Hepatic stellate cell (primary cell): Measurements from ENCODE around the gene MPL.
"Not testable (repeated sequence)": the region's sequence is repeated elsewhere in the genome, so short reads cannot be mapped to it uniquely, and the experiment has no call there.

Source experiments
- DNase-seq: peaks from one replicate; pipeline ENCODE4 v3.0.0; 2011; ENCODE audit warnings: low spot score

MPL gene

GRCh38 chr1:43354936-43355335 lies 17.3 kb downstream of the MPL start:
- no peak for DNase-seq

- DNase-seq, result no peak
These were observed 19.6 kb downstream of the MPL start for GRCh38 chr1:43357251-43357650.

- DNase-seq, result peak; percentile 49
These were observed 20.6 kb downstream of the MPL start for GRCh38 chr1:43358121-43358745.

GRCh38 chr1:43358746-43359693 lies 21.4 kb downstream of the MPL start, which contains the start of gene CDC20:
TSS of gene CDC20 (plus strand) at chr1:43358981. CDS start at chr1:43359216, 235 bp downstream.
- peak; percentile 98 for DNase-seq

GRCh38 chr1:43359696-43360095 lies 22.1 kb downstream of the MPL start:
- DNase-seq, result no peak

GRCh38 chr1:43360616-43361015 lies 23.0 kb downstream of the MPL start:
- DNase-seq, result no peak

- DNase-seq, result no peak
These were observed 25.8 kb downstream of the MPL start for GRCh38 chr1:43363283-43363934.

- DNase-seq, result no peak
These were observed 26.4 kb downstream of the MPL start for GRCh38 chr1:43363935-43364525.

- no peak for DNase-seq
These were observed 28.1 kb downstream of the MPL start for GRCh38 chr1:43365678-43366077.

GRCh38 chr1:43366179-43366578 lies 28.6 kb downstream of the MPL start:
- no peak for DNase-seq

- DNase-seq, result no peak
These were observed 29.0 kb downstream of the MPL start for GRCh38 chr1:43366601-43367025.

- DNase-seq, result peak; percentile 50
These were observed 29.6 kb downstream of the MPL start for GRCh38 chr1:43367026-43367903.

GRCh38 chr1:43367904-43368645 lies 30.5 kb downstream of the MPL start, which contains the start of gene ELOVL1:
TSS of gene ELOVL1 (minus strand) at chr1:43368011. CDS start at chr1:43365609, 2,402 bp downstream.
- DNase-seq, result peak; percentile 95

GRCh38 chr1:43368646-43369020 lies 31.0 kb downstream of the MPL start:
- no peak for DNase-seq

- not testable (repeated sequence) for DNase-seq
These were observed 32.2 kb downstream of the MPL start for GRCh38 chr1:43369779-43370178.

- DNase-seq, result no peak
These were observed 32.9 kb downstream of the MPL start for GRCh38 chr1:43370564-43370963.

- no peak for DNase-seq
These were observed 34.6 kb downstream of the MPL start for GRCh38 chr1:43372172-43372571.

GRCh38 chr1:43373066-43373940 lies 35.7 kb downstream of the MPL start:
- DNase-seq, result peak; percentile 59

- no peak for DNase-seq
These were observed 39.2 kb downstream of the MPL start for GRCh38 chr1:43376723-43377235.
